Tibial nerve (tissue), 4 donors: Measurements from ENCODE around the gene NPIPB12. TPM values are rescaled to one million over a fixed set of nuclear protein-coding genes. Genes with fewer than 3 reads are reported as not detected.
"Not testable (repeated sequence)": the region's sequence is repeated elsewhere in the genome, so short reads cannot be mapped to it uniquely, and the experiment has no call there.

Source experiments
- DNase-seq, 2 donors: peaks; one replicate each; pipeline ENCODE4 v3.0.0-alpha.2; 2019; ENCODE audit warnings: low spot score in 2 of 2
- H3K27ac ChIP-seq, 4 donors: fragments of 200-600 bp; sonication (generic) in 3 of 4; one replicate each; pipeline ENCODE4 v1.5.1; 2017 to 2019; ENCODE audit warnings: mild to moderate bottlenecking in 1 of 4
- H3K27me3 ChIP-seq, 2 donors: fragments of 200-600 bp; sonication (generic) in 1 of 2; one replicate each; pipeline versions ENCODE4 v1.5.1 to v1.6.0; 2017 to 2019
- H3K36me3 ChIP-seq, 3 donors: fragments of 200-600 bp; sonication (generic); one replicate each; pipeline ENCODE4 v1.5.1; 2018 to 2019
- H3K4me1 ChIP-seq, 4 donors: fragments of 200-600 bp; sonication (generic) in 3 of 4; one replicate each; pipeline ENCODE4 v1.5.1; 2017 to 2019
- H3K4me3 ChIP-seq, 4 donors: fragments of 200-600 bp; sonication (generic) in 3 of 4; one replicate each; pipeline ENCODE4 v1.5.1; 2017 to 2019; ENCODE audit warnings: mild to moderate bottlenecking in 1 of 4, moderate library complexity in 1 of 4
- H3K9me3 ChIP-seq, 4 donors: fragments of 200-600 bp; sonication (generic) in 3 of 4; one replicate each; pipeline ENCODE4 v1.5.1; 2017 to 2019
- WGBS, 2 donors: methylation state at CpG; one replicate each; pipeline ENCODE4 v1.1.5; 2018; 5-methylcytosine and 5-hydroxymethylcytosine counted together
- small RNA-seq: library from RNA; depleted of rRNA; stranded (forward); fragments of <200 nt; gene quantifications from one replicate; pipeline ENCODE3, GENCODE V24; 2016
- total RNA-seq, 4 donors: library from RNA; depleted of rRNA; stranded (reverse); fragments of >200 nt; gene quantifications; one replicate each; pipeline ENCODE4 v1.1.0, GENCODE V29; 2016

The NPIPB12 gene
- total RNA-seq, 4 donors from 2014 or later, result 62.6 to 164 (median 107) TPM

DNA sequence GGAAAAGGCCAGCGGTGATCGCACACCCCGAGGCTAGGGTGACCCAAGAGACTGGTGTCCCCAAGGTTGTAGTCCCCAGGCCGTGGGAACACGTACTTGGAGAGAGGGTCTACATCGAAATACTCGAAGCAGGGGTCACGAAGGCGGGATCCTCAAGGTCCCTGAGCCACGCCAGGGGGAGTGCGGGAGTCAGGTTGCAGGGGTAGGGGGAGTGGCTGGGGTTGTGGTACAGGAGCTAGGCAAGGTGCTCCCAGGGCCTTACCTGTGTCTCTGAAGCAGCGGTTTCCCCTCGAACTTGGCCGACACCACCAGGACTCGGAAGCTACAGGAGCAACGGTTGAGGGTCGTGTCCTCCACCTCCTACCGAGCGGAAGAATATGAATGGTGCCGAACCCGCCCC is 52.5 kb downstream of the NPIPB12 start:
- H3K36me3 ChIP-seq, H3K4me3 ChIP-seq, H3K27me3 ChIP-seq, H3K4me1 ChIP-seq, H3K27ac ChIP-seq, H3K9me3 ChIP-seq, DNase-seq: not testable (repeated sequence)
- WGBS, 2 donors, result no CpG with 5 or more reads among the region's 21 CpGs

Small RNA genes lying within 50 kb of the gene (small RNA-seq; reads per million reads assigned to genes)
- gene AC133555.2, result not detected

Other genes with a start within 250 kb of the NPIPB12 start
- gene NPIPB11, start 99.7 kb downstream of the NPIPB12 start, total RNA-seq, result 1 to 10 TPM in 3 of 4 donors, under 1 TPM in 1; 0.44 to 5.7 (median 1.3) TPM
- 10 to 100 TPM; 14.2 to 30.3 (median 22.1) TPM for gene BOLA2, start 52.1 kb downstream of the NPIPB12 start, total RNA-seq
- 10 to 100 TPM in 3 of 4 donors, 1 to 10 TPM in 1; 9.3 to 34.5 (median 16.1) TPM for gene SLX1B, start 51.9 kb downstream of the NPIPB12 start, total RNA-seq
- 10 to 100 TPM in 2 of 4 donors, 1 to 10 TPM in 2; 3.5 to 14.4 (median 9.9) TPM for gene SULT1A4, start 46.5 kb downstream of the NPIPB12 start, total RNA-seq
- 1 to 10 TPM; 1.1 to 1.5 (median 1.3) TPM for gene SPN, start 156.8 kb upstream of the NPIPB12 start, total RNA-seq
- 10 to 100 TPM; 15.3 to 50.4 (median 38.5) TPM for gene QPRT, start 172.8 kb upstream of the NPIPB12 start, total RNA-seq
- 1 to 10 TPM in 1 of 4 donors, under 1 TPM in 3; 0.20 to 2.8 (median 0.61) TPM for gene C16orf54, start 239.6 kb upstream of the NPIPB12 start, total RNA-seq